ENCODE measurements around the gene PARD3.

Gene PARD3

DNA sequence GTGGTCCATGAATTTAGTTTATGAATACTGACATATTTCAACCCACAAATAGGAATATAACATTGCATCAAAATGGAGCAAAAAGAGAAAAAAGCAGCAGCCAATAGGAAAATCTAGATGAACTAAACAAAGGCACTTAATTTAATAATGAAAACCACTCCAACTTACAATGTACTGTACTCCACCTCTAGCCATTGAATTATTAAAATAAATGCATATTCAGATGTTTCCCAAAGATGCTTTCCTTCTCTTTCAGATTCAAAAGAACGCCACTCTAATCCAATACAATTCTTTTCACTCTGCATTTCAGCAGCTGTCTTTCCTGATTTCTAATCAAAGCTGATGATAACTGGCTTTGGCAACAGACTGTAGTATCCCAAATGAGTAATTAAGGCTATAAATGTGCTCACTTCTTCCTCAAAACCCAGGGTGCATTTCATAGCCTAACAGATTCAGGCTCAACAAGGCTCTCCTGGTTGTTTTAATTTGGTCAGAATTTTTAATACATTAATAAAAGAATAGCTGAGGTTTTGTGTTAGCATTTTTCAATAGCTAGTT lies 577.1 kb downstream of the PARD3 start:
- no peak for DNase-seq

DNA sequence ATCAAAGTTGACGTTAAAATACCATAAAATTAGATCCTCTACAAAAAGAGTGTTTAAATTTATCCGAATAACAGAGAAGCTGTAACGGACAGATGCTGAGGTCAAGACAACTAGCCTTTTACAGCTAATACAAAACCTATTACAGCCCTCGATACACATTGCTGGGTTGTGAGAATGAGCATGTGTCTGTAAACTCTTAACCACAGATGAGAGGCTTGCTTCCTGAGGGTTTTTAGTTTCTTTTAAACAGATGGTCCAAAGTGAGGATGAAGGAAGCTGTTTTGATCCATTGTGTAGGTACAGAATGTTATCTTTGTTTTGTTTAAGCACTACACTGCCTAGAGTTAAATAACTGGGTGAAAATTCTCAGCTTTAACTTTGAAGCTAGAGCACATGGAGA lies 578.2 kb downstream of the PARD3 start:
- peak; percentile 25 for DNase-seq

DNA sequence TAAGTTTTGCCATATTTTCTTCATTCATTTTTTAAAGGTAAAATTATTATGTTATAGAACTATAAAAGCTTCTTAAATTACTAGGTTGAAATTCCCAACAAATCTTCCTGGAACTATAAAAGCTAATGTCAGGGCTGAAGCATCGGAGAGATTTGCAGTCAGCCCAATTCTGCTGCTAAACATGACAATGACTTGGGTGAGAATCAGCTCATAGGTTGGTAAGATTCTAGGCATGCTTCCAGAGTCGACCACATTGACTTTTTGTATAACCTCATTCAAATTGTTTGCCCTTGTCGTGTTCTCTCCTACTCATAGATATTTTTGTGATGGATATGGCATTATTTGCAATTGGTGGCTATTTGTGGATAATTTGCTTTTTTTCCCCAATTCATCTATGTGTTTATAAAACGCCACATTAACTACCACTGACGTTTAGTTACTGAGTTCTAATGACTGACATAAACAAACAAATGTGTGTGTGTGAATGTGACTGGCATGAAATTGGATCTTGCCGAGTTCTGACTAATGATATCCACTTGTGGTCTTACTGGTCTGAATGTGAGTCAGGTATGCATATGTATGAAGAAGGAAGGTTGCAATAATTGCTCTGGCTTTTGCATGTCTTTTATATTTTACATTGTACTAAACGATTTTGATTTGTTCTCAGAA lies 579.8 kb downstream of the PARD3 start:
- peak; percentile 48 for DNase-seq

DNA sequence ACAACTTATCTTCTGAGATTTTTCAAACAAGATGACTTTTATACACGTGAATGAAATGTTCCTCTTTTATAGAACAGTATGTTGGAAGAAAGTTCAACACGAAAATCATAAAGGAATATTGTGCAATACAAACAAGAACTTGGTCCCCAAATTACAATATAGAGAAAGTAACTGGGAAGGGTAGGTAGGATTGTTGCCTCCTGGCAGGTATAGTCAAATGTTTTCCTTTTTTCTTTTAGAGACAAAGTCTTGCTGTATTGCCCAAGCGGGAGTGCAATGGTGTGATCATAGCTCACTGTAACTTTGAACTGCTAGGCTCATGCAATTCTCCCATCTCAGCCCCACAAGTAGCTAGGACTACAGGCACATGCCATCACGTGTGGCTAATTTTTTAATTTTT lies 582.6 kb downstream of the PARD3 start:
- no peak for DNase-seq

DNA sequence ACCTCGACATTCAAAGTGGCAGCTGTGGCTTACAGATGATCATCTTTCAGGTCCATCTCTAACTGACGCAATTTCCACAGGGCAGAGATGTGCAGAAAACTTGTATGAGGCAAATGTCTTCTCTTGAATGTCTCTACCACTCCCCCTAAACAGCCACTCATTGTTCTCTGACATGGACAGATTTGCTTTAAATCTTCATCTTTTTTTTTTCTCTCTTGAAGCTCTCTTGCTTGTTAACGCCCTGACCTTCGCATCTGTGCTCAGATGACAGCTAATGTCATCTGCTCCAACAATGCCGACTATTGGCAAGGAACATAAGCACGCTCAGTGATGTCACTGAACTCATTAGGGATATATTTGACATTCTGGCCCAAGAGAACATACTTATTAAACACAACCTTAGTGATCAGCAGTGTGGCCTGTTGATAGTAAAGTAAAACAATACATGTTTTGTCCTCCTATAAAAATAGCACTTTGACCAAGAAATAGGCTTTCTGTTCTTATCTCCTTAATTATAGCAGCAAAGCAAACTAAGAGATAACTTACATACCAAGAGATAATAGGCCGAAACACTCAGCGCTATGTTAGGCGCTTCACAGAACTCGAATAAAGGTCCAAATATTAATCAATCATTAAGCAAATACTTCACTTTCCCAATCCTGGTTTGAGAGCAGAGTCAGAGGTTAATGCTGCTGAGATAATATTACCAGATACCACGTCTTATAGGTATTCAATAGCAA lies 583.5 kb downstream of the PARD3 start:
- DNase-seq: no peak

- DNase-seq: peak; percentile 4
These were observed 585.2 kb downstream of the PARD3 start for GRCh38 chr10:34229917-34230316.

- peak; percentile 4 for DNase-seq
These were observed 587.0 kb downstream of the PARD3 start for GRCh38 chr10:34228066-34228465.

GRCh38 chr10:34224639-34225038 lies 590.5 kb downstream of the PARD3 start:
- DNase-seq: no peak

- DNase-seq: no peak
These were observed 591.4 kb downstream of the PARD3 start for GRCh38 chr10:34223658-34224057.

- DNase-seq: no peak
These were observed 592.7 kb downstream of the PARD3 start for GRCh38 chr10:34222359-34222758.

DNA sequence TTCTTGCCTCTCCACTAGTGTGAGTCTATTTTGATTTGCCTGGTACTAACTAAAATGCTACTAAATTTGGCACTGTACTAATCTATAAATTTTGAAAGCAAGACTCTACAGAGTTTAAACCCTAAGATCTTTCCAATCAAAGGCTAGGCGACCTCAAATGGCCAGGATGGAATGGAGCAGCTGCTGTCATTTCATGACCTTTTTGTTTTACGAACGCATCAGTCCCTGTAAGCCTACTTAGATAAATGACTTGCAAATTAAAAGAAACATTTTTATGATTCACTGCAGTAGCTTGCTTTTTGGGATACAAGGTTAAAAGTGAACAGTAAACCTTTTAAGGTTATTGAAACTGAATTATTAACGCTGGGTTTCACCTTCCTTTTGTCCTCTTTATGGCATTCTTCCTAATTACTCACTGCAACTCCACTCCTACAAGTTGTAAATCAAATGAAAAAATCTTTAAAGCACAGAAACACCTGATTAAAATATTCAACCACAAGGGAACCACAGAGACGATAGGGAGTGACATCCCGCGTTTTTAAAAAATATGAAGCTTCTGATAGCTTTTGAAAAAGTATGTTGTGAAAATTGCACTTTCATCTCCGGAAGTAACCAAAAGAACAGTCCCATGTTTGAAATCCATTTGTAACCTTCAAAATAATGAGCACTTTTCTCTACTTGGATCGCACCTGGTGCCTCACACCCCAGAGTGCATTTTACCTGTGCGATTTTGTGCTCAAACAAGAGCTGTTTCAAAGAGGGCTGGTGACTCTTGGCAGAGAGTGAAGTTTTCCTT lies 595.1 kb downstream of the PARD3 start:
- no peak for DNase-seq

DNA sequence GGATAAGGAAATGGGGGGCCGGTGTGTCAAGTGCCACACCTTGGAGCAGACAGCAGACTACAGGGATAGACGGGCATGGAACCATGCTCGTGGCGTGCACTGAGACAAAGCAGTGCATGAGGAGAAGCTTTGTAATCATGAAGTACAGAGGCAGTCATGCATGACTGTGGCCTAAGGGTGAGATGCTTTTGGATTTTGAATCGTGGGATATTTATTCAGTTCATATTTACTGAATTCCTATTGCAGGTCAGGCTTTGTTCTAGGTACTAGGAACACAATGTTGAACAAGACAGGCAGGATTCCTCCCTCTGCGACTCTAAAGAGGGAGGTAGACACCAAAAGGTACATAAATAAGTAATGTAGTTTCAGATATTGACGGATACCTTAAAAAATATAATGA lies 597.6 kb downstream of the PARD3 start:
- DNase-seq: no peak

DNA sequence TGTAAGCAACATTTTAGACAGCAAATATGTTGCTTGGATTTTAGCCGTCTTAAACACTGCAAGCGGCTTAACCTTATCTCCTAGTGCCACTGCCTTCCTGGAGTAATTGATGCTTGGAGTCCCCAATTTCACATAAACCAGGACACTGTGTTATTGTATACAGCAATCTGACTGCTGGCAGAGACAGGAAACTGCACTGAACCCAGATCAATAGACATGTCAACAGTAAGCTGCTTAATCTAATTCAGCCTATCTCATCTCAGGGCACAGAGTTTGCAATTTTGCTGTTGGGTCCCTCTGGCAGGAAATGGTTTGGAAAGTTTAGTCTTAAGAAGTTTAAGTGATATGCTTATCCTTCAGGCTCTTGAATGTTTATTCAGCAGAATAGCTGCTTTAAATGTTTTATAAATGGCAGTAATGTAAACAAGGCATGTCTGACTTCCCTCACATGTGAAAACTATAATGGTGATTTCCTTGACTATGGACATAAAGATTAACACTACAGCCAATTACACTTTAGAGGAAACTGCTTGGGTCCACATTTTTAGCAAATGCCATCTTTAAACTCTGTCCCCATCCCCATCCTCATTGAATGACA lies 598.6 kb downstream of the PARD3 start:
- no peak for DNase-seq

DNA sequence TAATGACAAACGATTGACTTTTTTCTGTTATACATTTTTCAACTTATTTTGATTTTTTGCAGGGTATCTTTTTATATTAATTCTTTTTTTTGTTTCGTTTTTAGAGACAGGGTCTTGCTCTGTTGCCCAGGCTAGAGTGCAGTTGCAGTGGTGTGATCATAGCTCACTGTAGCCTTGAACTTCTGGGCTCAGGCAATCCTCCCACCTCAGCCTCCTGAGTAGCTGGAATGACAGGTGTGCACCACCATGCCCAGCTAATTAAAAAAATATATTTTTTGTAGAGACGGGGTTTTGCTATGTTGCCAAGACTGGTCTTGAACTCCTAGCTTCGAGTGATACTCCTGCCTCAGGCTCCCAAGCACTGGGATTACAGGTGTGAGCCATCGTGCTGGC lies 601.3 kb downstream of the PARD3 start:
- DNase-seq: no peak

- no peak for DNase-seq
These were observed 601.8 kb downstream of the PARD3 start for GRCh38 chr10:34213193-34213804.

DNA sequence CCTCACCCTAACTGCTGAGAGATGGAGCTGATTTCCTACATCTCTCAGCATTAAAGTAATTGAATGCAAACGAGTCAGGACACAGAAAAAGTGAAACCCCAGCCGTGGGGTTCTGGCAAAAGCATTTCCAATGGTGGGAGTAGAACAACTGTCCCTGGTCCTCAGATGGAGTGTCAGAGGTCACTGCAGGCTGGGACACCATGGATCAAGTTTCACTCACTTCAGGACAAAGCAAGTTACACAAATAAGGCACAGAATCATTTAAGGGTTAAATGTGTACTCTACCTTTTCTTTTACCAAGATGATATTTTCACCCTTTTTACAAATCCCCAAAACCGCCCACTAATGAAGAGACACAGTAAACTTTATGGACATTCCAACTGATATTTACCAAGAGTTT lies 607.8 kb downstream of the PARD3 start:
- DNase-seq: no peak

DNA sequence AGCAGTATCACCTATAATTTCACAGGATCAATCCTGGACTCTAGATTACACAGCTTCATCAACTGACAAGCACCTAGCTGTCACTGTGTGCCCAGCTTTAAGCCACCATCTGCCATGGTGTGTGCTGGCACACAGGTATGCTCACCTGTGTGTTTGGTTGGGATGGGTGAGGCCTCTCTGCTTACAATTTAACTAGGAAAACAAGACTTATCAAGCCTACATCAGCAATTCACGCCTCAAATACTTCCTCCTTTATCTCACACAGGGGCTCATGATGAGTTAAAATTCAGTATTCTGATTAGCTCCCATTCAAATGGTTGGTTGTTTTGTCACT lies 608.2 kb downstream of the PARD3 start:
- no peak for DNase-seq

DNA sequence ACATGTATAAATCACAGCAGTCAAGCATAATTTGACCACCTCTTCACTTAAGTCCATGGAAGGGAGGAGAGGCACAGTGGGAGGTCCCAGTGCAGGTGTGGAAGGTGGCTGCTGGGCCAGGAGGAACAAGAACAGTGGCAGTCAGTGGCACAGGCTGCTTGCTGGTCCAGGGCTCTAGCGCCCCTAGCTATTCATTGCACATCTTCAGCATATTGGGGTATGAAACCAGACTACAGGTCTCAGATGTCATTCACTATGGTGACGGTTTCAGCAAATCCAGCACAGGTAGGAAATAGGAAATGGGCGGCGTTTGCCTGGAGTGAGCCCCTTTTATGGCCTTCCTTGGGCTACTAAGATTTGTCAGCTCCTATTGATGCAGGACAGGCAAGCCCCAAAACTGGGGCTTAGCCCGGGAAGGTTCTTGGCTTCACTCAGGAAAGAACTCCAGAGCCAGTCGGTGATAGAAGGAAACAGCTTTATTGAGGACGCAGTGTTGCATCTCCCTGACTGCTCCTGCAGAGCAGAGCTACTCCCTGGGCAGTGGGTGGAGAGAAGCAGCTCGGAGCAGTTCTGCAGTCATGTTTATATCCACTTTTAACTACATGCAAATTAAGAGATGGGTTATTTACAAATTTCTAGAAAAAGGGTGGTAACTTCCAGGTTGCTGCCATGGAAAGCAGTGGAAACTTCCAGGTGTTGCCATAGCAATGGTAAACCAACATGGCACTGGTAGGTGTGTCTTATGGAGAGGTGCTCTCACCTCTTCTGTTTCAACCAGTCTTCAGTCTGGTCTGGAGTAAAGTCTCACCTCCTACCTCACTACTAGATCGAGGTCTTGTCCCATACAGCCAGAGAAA lies 608.8 kb downstream of the PARD3 start:
- DNase-seq: no peak

DNA sequence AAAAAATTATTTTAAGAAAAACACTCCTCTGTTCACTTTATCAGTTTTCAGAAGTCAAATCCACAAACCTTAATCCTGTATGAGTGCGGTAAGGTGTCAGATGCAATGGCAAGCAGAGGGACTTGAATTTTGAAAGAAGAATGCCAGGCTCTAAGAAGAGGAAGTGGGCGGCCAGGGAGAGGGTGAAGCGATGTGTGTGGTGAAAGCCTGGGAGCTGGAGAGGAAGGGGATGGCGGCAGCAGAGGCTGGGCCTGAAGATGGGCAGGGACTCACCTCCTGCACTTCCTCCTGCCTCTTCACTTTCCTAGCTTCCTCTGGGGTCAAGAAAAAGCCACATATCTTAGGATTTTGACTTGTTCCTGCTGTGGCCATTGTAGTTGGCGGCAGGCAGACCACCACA lies 609.6 kb downstream of the PARD3 start:
- no peak for DNase-seq

DNA sequence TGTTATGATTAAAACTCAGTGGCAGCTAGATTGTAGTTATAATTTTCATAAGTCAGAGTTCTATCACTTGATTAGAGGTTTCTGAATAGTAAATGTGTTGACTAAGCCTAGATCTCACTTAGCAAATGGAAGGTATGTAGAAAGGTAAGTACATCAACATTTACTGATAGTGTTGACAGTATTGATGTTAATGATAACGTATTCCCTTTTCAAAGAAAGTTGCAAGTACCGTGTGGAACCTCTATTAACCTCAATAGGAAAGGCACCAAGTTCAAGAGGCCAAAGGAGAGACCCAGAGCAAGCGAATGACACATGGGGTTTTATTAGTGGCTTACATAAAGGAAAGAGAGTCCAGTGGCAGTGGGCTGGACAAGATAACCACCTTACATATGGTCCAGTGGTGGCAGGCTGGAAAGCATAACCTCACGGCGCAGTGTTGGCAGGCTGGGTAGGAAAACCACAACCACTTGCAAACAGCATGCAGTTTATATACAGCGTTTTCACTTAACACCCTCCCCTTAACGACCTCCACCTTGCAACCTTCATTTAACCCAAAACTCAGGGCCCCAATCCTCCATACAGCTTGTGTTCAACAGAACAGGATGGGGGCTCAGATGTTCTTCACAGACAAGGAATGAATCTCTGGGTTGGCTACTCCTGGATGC lies 611.0 kb downstream of the PARD3 start:
- DNase-seq: no peak

- DNase-seq: peak; percentile 25
These were observed 614.7 kb downstream of the PARD3 start for GRCh38 chr10:34200355-34200901.

Measured in fibroblast of skin of abdomen (primary cell).